ENCODE measurements around the gene CADM1. TPM values are rescaled to one million over a fixed set of nuclear protein-coding genes. Genes with fewer than 3 reads are reported as not detected.

Gene CADM1
- total RNA-seq, 1 donor from 2014 or later: 150 TPM

- Mint-ChIP-seq H3K4me3 (no peak overlapping the region), H3K9me3 (no peaks in the 10 kb centered on the region), H3K27ac (no peak overlapping the region), H3K36me3 (peaks cover 9% of the 10 kb centered on the region), H3K27me3 (no peaks in the 10 kb centered on the region), H3K4me1 (ENCODE audit: unreplicated experiment) (peaks cover 24% of the 10 kb centered on the region)
- TF ChIP-seq, protein P1, sequence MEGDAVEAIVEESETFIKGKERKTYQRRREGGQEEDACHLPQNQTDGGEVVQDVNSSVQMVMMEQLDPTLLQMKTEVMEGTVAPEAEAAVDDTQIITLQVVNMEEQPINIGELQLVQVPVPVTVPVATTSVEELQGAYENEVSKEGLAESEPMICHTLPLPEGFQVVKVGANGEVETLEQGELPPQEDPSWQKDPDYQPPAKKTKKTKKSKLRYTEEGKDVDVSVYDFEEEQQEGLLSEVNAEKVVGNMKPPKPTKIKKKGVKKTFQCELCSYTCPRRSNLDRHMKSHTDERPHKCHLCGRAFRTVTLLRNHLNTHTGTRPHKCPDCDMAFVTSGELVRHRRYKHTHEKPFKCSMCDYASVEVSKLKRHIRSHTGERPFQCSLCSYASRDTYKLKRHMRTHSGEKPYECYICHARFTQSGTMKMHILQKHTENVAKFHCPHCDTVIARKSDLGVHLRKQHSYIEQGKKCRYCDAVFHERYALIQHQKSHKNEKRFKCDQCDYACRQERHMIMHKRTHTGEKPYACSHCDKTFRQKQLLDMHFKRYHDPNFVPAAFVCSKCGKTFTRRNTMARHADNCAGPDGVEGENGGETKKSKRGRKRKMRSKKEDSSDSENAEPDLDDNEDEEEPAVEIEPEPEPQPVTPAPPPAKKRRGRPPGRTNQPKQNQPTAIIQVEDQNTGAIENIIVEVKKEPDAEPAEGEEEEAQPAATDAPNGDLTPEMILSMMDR (conservative IDR thresholded peaks at IDR 0.05): no peak
- no peak for DNase-seq (ENCODE audit: extremely low spot score, unreplicated experiment)
Measured at GRCh38 chr11:115191761-115192160, 312.5 kb downstream of the CADM1 start.

DNA sequence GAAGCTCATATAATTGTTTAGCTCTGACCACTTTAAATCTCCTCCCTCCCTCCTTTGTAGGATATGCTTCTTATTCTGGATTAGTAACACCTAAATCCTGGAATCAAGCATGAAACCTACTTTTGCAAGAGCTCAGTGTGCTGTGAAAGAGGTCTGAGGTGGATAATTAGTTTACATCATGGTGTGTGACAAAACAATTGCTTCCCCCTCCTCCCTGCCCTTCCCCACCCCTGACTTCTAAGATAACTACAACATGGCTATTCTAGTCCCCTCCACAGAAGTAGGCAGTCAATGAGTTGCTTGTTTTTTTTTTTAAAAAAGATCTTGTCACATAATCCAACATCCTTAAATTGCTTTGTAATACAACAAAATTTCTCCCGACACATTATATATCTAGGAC is 314.0 kb downstream of the CADM1 start:
- Mint-ChIP-seq H3K36me3 (peaks cover 8% of the 10 kb centered on the region), H3K4me3 (no peak overlapping the region), H3K27ac (no peak overlapping the region), H3K4me1 (ENCODE audit: unreplicated experiment) (peaks cover 28% of the 10 kb centered on the region), H3K27me3 (no peaks in the 10 kb centered on the region), H3K9me3 (no peaks in the 10 kb centered on the region)
- TF ChIP-seq, protein P1 (conservative IDR thresholded peaks at IDR 0.05): no peak
- DNase-seq (ENCODE audit: extremely low spot score, unreplicated experiment): no peak

DNA sequence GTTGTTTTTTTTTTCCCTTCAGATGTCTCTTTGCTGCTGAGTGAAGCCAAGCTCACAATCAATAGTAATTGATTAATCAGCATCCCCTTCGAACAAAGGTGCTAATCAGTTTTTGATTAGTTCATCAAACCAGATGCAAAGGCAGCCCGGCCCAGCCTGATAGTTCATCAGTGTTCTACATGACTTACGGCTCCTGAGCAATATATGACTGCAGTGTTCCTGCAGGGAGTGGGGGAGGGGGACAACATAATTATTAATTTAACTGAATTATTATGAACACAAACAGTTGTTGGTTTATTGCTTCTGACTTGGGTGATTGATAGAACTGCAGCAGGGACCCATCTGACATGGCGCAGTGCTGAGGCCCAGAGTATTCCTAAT is 315.3 kb downstream of the CADM1 start:
- Mint-ChIP-seq H3K36me3 (peaks cover 8% of the 10 kb centered on the region), H3K9me3 (no peaks in the 10 kb centered on the region), H3K27ac (no peak overlapping the region), H3K27me3 (no peaks in the 10 kb centered on the region), H3K4me1 (ENCODE audit: unreplicated experiment) (peaks cover 23% of the 10 kb centered on the region), H3K4me3 (no peak overlapping the region)
- no peak for DNase-seq (ENCODE audit: extremely low spot score, unreplicated experiment)
- TF ChIP-seq, protein P1 (conservative IDR thresholded peaks at IDR 0.05): no peak

- no peak overlapping the region for H3K4me3 Mint-ChIP-seq
- TF ChIP-seq, protein P1 (conservative IDR thresholded peaks at IDR 0.05): no peak
- DNase-seq (ENCODE audit: extremely low spot score, unreplicated experiment): no peak
- peaks cover 22% of the 10 kb centered on the region for H3K4me1 Mint-ChIP-seq (ENCODE audit: unreplicated experiment)
- H3K27me3 Mint-ChIP-seq: no peaks in the 10 kb centered on the region
- H3K9me3 Mint-ChIP-seq: no peaks in the 10 kb centered on the region
- H3K36me3 Mint-ChIP-seq: peaks cover 8% of the 10 kb centered on the region
- H3K27ac Mint-ChIP-seq: no peak overlapping the region
Measured at GRCh38 chr11:115188188-115188897, 315.9 kb downstream of the CADM1 start.

DNA sequence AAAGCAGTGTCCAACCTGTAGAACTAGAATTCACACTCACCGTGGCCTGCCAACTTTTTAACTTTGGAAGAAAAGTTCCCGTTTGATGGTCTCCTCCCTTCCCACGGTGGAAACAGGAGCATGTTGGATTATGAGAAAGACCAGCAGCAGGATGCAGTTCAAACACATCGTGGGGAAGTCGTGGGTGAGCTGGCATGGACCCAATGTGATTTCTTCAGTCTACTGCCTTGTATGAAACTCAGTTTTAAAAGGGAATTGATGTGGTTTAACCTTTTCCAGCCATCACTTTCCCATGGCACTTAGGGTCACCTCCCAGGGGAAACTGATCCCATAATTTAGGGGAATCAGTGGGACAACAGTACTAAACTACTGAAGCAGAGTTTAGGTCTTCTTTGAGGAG is 318.3 kb downstream of the CADM1 start:
- Mint-ChIP-seq H3K27me3 (no peaks in the 10 kb centered on the region), H3K27ac (no peak overlapping the region), H3K4me3 (no peak overlapping the region), H3K9me3 (no peaks in the 10 kb centered on the region), H3K36me3 (peaks cover 8% of the 10 kb centered on the region), H3K4me1 (ENCODE audit: unreplicated experiment) (peaks cover 32% of the 10 kb centered on the region)
- no peak for DNase-seq (ENCODE audit: extremely low spot score, unreplicated experiment)
- TF ChIP-seq, protein P1 (conservative IDR thresholded peaks at IDR 0.05): no peak
